Transverse colon (tissue), 4 donors: ENCODE data around the gene CEBPB.

Experiments used
- CTCF ChIP-seq, 5 experiments: fragments of 200-600 bp in 3 of 5; fragments of 450-650 bp in 2 of 5; sonication (generic) in 3 of 5; IDR thresholded peaks; 1 replicate in 2 of 5; 2 replicates in 3 of 5; pipeline ENCODE4 v1.5.1; 2016 to 2017; ENCODE audit warnings: antibody characterized with exemption in 5 of 5, inconsistent platforms in 3 of 5, mild to moderate bottlenecking in 2 of 5, moderate library complexity in 1 of 5
- POLR2A ChIP-seq: fragments of 450-650 bp; IDR thresholded peaks from one replicate; pipeline ENCODE4 v1.6.1; 2016; ENCODE audit warnings: antibody characterized with exemption, mild to moderate bottlenecking, moderate library complexity
- POLR2AphosphoS5 ChIP-seq, 3 donors: sonication (generic); formaldehyde crosslinking; IDR thresholded peaks; one replicate each; pipeline ENCODE4 v1.6.1; 2016; ENCODE audit warnings: antibody characterized with exemption in 3 of 3

DNA sequence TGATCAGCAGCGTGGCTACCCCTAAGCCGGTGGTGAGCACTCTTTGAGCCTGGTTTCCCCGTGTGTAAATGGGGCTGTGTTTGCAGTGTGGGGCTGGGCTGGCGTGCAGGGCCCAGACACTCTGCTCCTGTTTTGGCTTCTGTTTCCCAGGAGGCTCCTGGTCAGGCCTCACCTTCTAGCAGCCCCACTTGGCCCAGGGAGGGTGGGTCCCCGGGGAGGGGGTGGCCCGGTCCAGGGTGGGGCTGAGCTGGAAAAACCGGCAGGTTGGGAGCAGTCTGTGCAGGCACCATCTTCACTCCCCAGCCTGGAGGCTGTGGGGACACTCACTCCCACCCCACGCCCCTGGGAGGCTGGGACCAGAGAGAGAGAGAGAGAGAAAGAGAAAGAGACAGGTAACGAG lies 25.3 kb downstream of the CEBPB start:
- TF ChIP-seq POLR2AphosphoS5 (IDR thresholded peaks at IDR 0.05) (no peak), POLR2A (no peak), CTCF (IDR thresholded peaks at IDR 0.05) (no peak)
